ENCODE data around the gene CCDC191.

The CCDC191 gene

GRCh38 chr3:114025451-114025850 lies 30.9 kb downstream of the CCDC191 start:
- TF ChIP-seq, protein P1, sequence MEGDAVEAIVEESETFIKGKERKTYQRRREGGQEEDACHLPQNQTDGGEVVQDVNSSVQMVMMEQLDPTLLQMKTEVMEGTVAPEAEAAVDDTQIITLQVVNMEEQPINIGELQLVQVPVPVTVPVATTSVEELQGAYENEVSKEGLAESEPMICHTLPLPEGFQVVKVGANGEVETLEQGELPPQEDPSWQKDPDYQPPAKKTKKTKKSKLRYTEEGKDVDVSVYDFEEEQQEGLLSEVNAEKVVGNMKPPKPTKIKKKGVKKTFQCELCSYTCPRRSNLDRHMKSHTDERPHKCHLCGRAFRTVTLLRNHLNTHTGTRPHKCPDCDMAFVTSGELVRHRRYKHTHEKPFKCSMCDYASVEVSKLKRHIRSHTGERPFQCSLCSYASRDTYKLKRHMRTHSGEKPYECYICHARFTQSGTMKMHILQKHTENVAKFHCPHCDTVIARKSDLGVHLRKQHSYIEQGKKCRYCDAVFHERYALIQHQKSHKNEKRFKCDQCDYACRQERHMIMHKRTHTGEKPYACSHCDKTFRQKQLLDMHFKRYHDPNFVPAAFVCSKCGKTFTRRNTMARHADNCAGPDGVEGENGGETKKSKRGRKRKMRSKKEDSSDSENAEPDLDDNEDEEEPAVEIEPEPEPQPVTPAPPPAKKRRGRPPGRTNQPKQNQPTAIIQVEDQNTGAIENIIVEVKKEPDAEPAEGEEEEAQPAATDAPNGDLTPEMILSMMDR (IDR thresholded peaks at IDR 0.05) = no peak

GRCh38 chr3:114022145-114022802 lies 34.1 kb downstream of the CCDC191 start:
- TF ChIP-seq, protein P1 (IDR thresholded peaks at IDR 0.05) = no peak

- TF ChIP-seq, protein P1 (IDR thresholded peaks at IDR 0.05) = no peak
Observed at GRCh38 chr3:114020907-114021306, 35.4 kb downstream of the CCDC191 start.

DNA sequence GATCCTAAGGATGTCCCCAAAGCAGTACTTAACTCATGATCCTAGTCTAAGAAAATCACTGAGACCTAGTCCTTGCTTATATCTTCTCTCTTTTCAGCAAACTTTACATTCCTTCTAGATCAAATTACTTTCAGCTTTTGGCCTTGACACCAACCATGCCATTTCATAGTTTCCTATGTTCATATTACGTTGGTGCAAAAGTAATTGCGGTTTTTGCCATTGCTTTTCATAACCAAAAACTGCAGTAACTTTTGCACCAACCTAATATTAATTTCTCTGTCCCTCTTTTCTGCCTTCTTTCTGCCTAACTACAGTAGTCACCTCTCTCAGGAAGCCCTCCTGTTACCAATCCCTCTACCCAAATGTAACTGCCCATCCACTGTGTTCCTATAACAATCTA lies 36.8 kb downstream of the CCDC191 start:
- TF ChIP-seq, protein P1 (IDR thresholded peaks at IDR 0.05) = no peak

DNA sequence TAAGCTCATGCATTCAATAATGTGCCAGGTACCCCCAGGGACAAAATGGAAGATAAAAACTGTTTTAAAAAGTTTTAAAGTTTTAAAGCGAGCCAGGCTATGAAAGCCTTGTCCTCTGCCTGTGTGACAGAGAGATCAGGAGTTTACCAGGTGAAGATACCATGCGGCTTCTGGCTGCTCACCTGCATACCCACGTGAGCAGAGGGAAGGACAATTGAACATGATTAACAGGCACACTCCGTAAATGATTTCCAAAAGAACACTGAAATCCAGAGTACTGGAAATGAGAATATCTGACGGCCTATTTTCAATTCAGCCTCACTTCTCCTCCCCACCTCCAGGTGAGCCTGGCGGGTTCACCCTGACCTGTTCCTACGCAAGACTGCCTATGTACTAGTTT lies 42.1 kb downstream of the CCDC191 start:
- TF ChIP-seq, protein P1 (IDR thresholded peaks at IDR 0.05) = no peak

- TF ChIP-seq, protein P1 (IDR thresholded peaks at IDR 0.05) = no peak
Observed at GRCh38 chr3:114011059-114011797, 45.1 kb downstream of the CCDC191 start.

GRCh38 chr3:114005481-114005880 lies 50.8 kb downstream of the CCDC191 start:
- TF ChIP-seq, protein P1 (IDR thresholded peaks at IDR 0.05) = no peak

All from LNCAP (cell line).